Fibroblast of lung (primary cell): ENCODE results near the gene HS3ST1. TPM values are rescaled to one million over a fixed set of nuclear protein-coding genes. Genes with fewer than 3 reads are reported as not detected.
A peak's percentile ranks its signal among the peaks of the same experiment; 100 is the strongest.

Experiments used
- DNase-seq, 2 donors: peaks; one replicate each; pipeline versions ENCODE4 v3.0.0 to v3.0.0-alpha.2; 2010; ENCODE audit warnings: low read depth in 2 of 2
- H2AFZ ChIP-seq: 2 replicates; pipeline ENCODE4 v1.5.1; 2012; ENCODE audit warnings: low read length, control low read depth, inconsistent platforms
- H3K27ac ChIP-seq: 2 replicates; pipeline ENCODE4 v1.5.1; 2011; ENCODE audit warnings: low read length, control low read depth; ENCODE audit not compliant: insufficient read depth
- H3K27me3 ChIP-seq: 2 replicates; pipeline ENCODE4 v1.5.1; 2011; ENCODE audit warnings: mild to moderate bottlenecking, low read length; ENCODE audit not compliant: control insufficient read depth, insufficient read depth
- H3K36me3 ChIP-seq: 2 replicates; pipeline ENCODE4 v1.5.1; 2011; ENCODE audit warnings: low read length; ENCODE audit not compliant: control insufficient read depth, insufficient read depth
- H3K4me1 ChIP-seq: 2 replicates; pipeline ENCODE4 v1.5.1; 2011; ENCODE audit warnings: low read length; ENCODE audit not compliant: control insufficient read depth, insufficient read depth; ENCODE audit errors: extremely low read depth
- H3K4me2 ChIP-seq: 2 replicates; pipeline ENCODE4 v1.5.1; 2011; ENCODE audit warnings: low read length, control low read depth; ENCODE audit not compliant: insufficient read depth; ENCODE audit errors: extremely low read depth
- H3K4me3 ChIP-seq, 4 experiments: fragments of 200-600 bp in 1 of 4; sonication (generic) in 1 of 4; replicated peaks in 1 of 4; 2 replicates each; pipeline ENCODE4 v1.5.1; 2011 to 2016; ENCODE audit warnings: low read length in 4 of 4, low read depth in 3 of 4, mild to moderate bottlenecking in 3 of 4, control low read depth in 2 of 4, inconsistent platforms in 1 of 4, mixed read lengths in 1 of 4; ENCODE audit not compliant: insufficient read depth in 1 of 4; ENCODE audit errors: control extremely low read depth in 1 of 4
- H3K79me2 ChIP-seq: 2 replicates; pipeline ENCODE4 v1.5.1; 2012; ENCODE audit warnings: mild to moderate bottlenecking, low read length, inconsistent platforms; ENCODE audit not compliant: control insufficient read depth, insufficient read depth
- H3K9ac ChIP-seq: 2 replicates; pipeline ENCODE4 v1.5.1; 2011; ENCODE audit warnings: mild to moderate bottlenecking, low read length, control low read depth; ENCODE audit not compliant: insufficient read depth
- H3K9me3 ChIP-seq: 2 replicates; pipeline ENCODE4 v1.5.1; 2012; ENCODE audit warnings: low read depth, low read length; ENCODE audit not compliant: control insufficient read depth, insufficient read depth
- H4K20me1 ChIP-seq: 2 replicates; pipeline ENCODE4 v1.5.1; 2011; ENCODE audit warnings: low read length; ENCODE audit not compliant: control insufficient read depth, insufficient read depth; ENCODE audit errors: extremely low read depth
- CTCF ChIP-seq, 2 donors: IDR thresholded peaks in 1 of 2; conservative IDR thresholded peaks in 1 of 2; 1 replicate in 1 of 2; 2 replicates in 1 of 2; pipeline ENCODE4 v1.5.1; 2011 to 2012; ENCODE audit warnings: low read length in 2 of 2, control low read depth in 1 of 2, inconsistent platforms in 1 of 2, low read depth in 1 of 2, mild to moderate bottlenecking in 1 of 2
- EZH2 ChIP-seq: IDR thresholded peaks from 2 replicates; pipeline ENCODE4 v1.5.1; 2012; ENCODE audit warnings: low read length, control low read depth, mild to moderate bottlenecking; ENCODE audit errors: missing control alignments
- polyA minus RNA-seq: library from RNA; depleted of rRNA, polyadenylated mRNA; stranded (reverse); fragments of >200 nt; gene quantifications from 2 replicates; pipeline ENCODE4 v1.2.3, GENCODE V29; 2011; ENCODE audit warnings: low replicate concordance
- polyA plus RNA-seq, 2 donors: library from polyadenylated mRNA; depleted of rRNA in 1 of 2; stranded (reverse) in 1 of 2; unstranded in 1 of 2; fragments of >200 nt; gene quantifications; 2 replicates each; pipeline ENCODE4 v1.2.1, GENCODE V29; 2011 to 2012; ENCODE audit warnings: missing spikeins in 1 of 2
- total RNA-seq: library from RNA; depleted of rRNA; stranded (reverse); fragments of >200 nt; gene quantifications from 2 replicates; pipeline ENCODE4 v1.2.1, GENCODE V29; 2014

Gene HS3ST1
- total RNA-seq (not detected in 2 replicates), polyA plus RNA-seq (0.01 TPM in 2 replicates), polyA minus RNA-seq (not detected in 2 replicates)
- polyA plus RNA-seq (2012): not detected in 2 replicates

- H2AFZ ChIP-seq: peak within 1 kb of the TSS; percentile 65
- no peaks in the 10 kb centered on the region for H3K36me3 ChIP-seq
- peak in 1 of 2 donors; percentile 1 for DNase-seq
- H3K9me3 ChIP-seq: no peaks in the 10 kb centered on the region
- no peak within 1 kb of the TSS for H3K27ac ChIP-seq
- peak within 1 kb of the TSS; percentile 13 for H3K9ac ChIP-seq
- H3K79me2 ChIP-seq: no peaks in the 10 kb centered on the region
- peak within 1 kb of the TSS; percentile 1 to 72 (median 40) for H3K4me3 ChIP-seq
- H3K27me3 ChIP-seq: peaks cover 9% of the 10 kb centered on the region
- H3K4me1 ChIP-seq: no peaks in the 10 kb centered on the region
- peak within 1 kb of the TSS; percentile 67 for H3K4me2 ChIP-seq
- no peaks in the 10 kb centered on the region for H4K20me1 ChIP-seq
- TF ChIP-seq EZH2 (peak; percentile 55), CTCF (conservative IDR thresholded peaks at IDR 0.05 in 1 of 2, IDR thresholded peaks at IDR 0.05 in 1 of 2; ENCODE audit: low read depth in 1 of 2, low read length in 2 of 2) (no peak)
These were observed at the start of gene HS3ST1 for GRCh38 chr4:11428231-11428898. TSS of gene HS3ST1 (minus strand) at chr4:11428894. CDS start at chr4:11400005, 28,889 bp downstream.

- Histone ChIP-seq H3K4me1 (no peaks in the 10 kb centered on the region), H3K9ac (no peak overlapping the region), H3K27ac (no peak overlapping the region), H3K9me3 (no peaks in the 10 kb centered on the region), H4K20me1 (no peaks in the 10 kb centered on the region), H3K79me2 (no peaks in the 10 kb centered on the region), H2AFZ (no peak overlapping the region), H3K4me3 (no peak overlapping the region), H3K4me2 (no peak overlapping the region), H3K27me3 (no peaks in the 10 kb centered on the region), H3K36me3 (no peaks in the 10 kb centered on the region)
- no peak for DNase-seq
- TF ChIP-seq CTCF (conservative IDR thresholded peaks at IDR 0.05 in 1 of 2, IDR thresholded peaks at IDR 0.05 in 1 of 2; ENCODE audit: low read depth in 1 of 2, low read length in 2 of 2) (no peak), EZH2 (no peak)
These were observed 47.2 kb upstream of the HS3ST1 start for GRCh38 chr4:11475871-11476270.

- no peaks in the 10 kb centered on the region for H3K4me1 ChIP-seq
- DNase-seq: no peak
- H3K36me3 ChIP-seq: no peaks in the 10 kb centered on the region
- no peak overlapping the region for H3K4me3 ChIP-seq
- no peaks in the 10 kb centered on the region for H3K79me2 ChIP-seq
- no peaks in the 10 kb centered on the region for H3K27me3 ChIP-seq
- H2AFZ ChIP-seq: no peak overlapping the region
- H3K27ac ChIP-seq: no peak overlapping the region
- TF ChIP-seq EZH2 (no peak), CTCF (conservative IDR thresholded peaks at IDR 0.05 in 1 of 2, IDR thresholded peaks at IDR 0.05 in 1 of 2; ENCODE audit: low read depth in 1 of 2, low read length in 2 of 2) (no peak)
- no peaks in the 10 kb centered on the region for H3K9me3 ChIP-seq
- H3K9ac ChIP-seq: no peak overlapping the region
- no peak overlapping the region for H3K4me2 ChIP-seq
- H4K20me1 ChIP-seq: no peaks in the 10 kb centered on the region
These were observed 45.5 kb upstream of the HS3ST1 start for GRCh38 chr4:11474146-11474545.
